GM12878 (cell line): ENCODE data around the gene ANKRD16.

ENCODE experiments used
- ETV6 ChIP-seq, 2 experiments: fragments of 450-650 bp in 1 of 2; IDR thresholded peaks in 1 of 2; conservative IDR thresholded peaks in 1 of 2; 2 replicates each; pipeline ENCODE4 v1.6.1; 2014; ENCODE audit warnings: antibody characterized with exemption in 1 of 2, borderline replicate concordance in 1 of 2, low read depth in 1 of 2, mild to moderate bottlenecking in 1 of 2, moderate library complexity in 1 of 2
- IRF3 ChIP-seq: fragments of 450-650 bp; IDR thresholded peaks from 2 replicates; pipeline ENCODE4 v1.6.1; 2014; ENCODE audit warnings: mild to moderate bottlenecking
- POLR2AphosphoS2 ChIP-seq: IDR thresholded peaks from 2 replicates; pipeline ENCODE4 v1.6.1; 2011; ENCODE audit warnings: low read depth, mild to moderate bottlenecking, low read length, improper control_type of control experiment, moderate library complexity
- TF ChIP-seq, protein P1 (sequence below): IDR thresholded peaks from 2 replicates; pipeline ENCODE4 v1.6.1; 2012; ENCODE audit warnings: low read length, inconsistent platforms

DNA sequence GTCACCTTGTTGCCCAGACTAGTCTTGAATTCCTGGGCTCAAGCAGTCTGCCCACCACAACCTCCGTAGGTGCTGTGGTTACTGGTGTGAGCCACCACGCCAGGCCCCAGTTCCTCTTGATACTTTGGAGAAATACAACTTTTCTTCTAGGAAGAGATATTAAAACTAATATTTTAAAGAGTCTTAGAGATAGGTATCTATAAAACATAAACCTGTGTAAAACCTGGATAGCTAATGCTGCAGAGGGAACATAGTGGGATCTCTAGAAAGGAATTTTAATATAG is 71.7 kb downstream of the ANKRD16 start:
- TF ChIP-seq IRF3 = no peak
- TF ChIP-seq, protein P1, sequence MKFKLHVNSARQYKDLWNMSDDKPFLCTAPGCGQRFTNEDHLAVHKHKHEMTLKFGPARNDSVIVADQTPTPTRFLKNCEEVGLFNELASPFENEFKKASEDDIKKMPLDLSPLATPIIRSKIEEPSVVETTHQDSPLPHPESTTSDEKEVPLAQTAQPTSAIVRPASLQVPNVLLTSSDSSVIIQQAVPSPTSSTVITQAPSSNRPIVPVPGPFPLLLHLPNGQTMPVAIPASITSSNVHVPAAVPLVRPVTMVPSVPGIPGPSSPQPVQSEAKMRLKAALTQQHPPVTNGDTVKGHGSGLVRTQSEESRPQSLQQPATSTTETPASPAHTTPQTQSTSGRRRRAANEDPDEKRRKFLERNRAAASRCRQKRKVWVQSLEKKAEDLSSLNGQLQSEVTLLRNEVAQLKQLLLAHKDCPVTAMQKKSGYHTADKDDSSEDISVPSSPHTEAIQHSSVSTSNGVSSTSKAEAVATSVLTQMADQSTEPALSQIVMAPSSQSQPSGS = no peak
- no peak for TF ChIP-seq ETV6 (conservative IDR thresholded peaks at IDR 0.05 in 1 of 2, IDR thresholded peaks at IDR 0.05 in 1 of 2; ENCODE audit: borderline replicate concordance in 1 of 2, low read depth in 1 of 2)
- TF ChIP-seq POLR2AphosphoS2 = no peak
